ENCODE results near the gene TEX48.

TEX48 gene

GRCh38 chr9:114664181-114664580 lies 17.8 kb downstream of the TEX48 start:
- DNase-seq = no peak

- no peak for DNase-seq
These were observed 19.7 kb downstream of the TEX48 start for GRCh38 chr9:114662081-114662989.

- no peak for DNase-seq
These were observed 24.3 kb downstream of the TEX48 start, which contains the start of gene TEX53 for GRCh38 chr9:114657705-114658104. Gene TEX53, minus strand, starts transcription at chr9:114657805. Its CDS starts 31 bp downstream, at chr9:114657774.

GRCh38 chr9:114656301-114656700 lies 25.7 kb downstream of the TEX48 start:
- DNase-seq = no peak

GRCh38 chr9:114655689-114656088 lies 26.3 kb downstream of the TEX48 start:
- DNase-seq = no peak

- DNase-seq = peak; percentile 59
These were observed 28.3 kb downstream of the TEX48 start for GRCh38 chr9:114653556-114654159.

GRCh38 chr9:114652776-114653555 lies 29.0 kb downstream of the TEX48 start:
- DNase-seq = no peak

GRCh38 chr9:114643896-114644295 lies 38.1 kb downstream of the TEX48 start:
- DNase-seq = no peak

- DNase-seq = no peak
These were observed 39.0 kb downstream of the TEX48 start for GRCh38 chr9:114643001-114643400.

- DNase-seq = no peak
These were observed 40.0 kb downstream of the TEX48 start for GRCh38 chr9:114641967-114642366.

- DNase-seq = no peak
These were observed 43.6 kb downstream of the TEX48 start for GRCh38 chr9:114638404-114638803.

GRCh38 chr9:114634387-114634786 lies 47.6 kb downstream of the TEX48 start:
- DNase-seq = no peak

- no peak for DNase-seq
These were observed 48.4 kb downstream of the TEX48 start for GRCh38 chr9:114633438-114634089.

GRCh38 chr9:114631166-114631565 lies 50.8 kb downstream of the TEX48 start:
- no peak for DNase-seq

- no peak for DNase-seq
These were observed 52.4 kb downstream of the TEX48 start for GRCh38 chr9:114629563-114630090.

GRCh38 chr9:114627553-114627952 lies 54.4 kb downstream of the TEX48 start:
- DNase-seq = no peak

GRCh38 chr9:114626415-114627020 lies 55.5 kb downstream of the TEX48 start:
- no peak for DNase-seq

- DNase-seq = no peak
These were observed 57.3 kb downstream of the TEX48 start for GRCh38 chr9:114624677-114625076.

- DNase-seq = no peak
These were observed 59.9 kb downstream of the TEX48 start for GRCh38 chr9:114621975-114622609.

GRCh38 chr9:114621561-114621960 lies 60.4 kb downstream of the TEX48 start:
- no peak for DNase-seq

GRCh38 chr9:114619191-114619761 lies 62.7 kb downstream of the TEX48 start:
- DNase-seq = no peak
